ENCODE measurements around the gene SSR4. TPM values are rescaled to one million over a fixed set of nuclear protein-coding genes. Genes with fewer than 3 reads are reported as not detected.
"Not testable (repeated sequence)": the region's sequence is repeated elsewhere in the genome, so short reads cannot be mapped to it uniquely, and the experiment has no call there.

Gene SSR4
- total RNA-seq, 1 experiment from 2014 or later: 201 TPM

DNA sequence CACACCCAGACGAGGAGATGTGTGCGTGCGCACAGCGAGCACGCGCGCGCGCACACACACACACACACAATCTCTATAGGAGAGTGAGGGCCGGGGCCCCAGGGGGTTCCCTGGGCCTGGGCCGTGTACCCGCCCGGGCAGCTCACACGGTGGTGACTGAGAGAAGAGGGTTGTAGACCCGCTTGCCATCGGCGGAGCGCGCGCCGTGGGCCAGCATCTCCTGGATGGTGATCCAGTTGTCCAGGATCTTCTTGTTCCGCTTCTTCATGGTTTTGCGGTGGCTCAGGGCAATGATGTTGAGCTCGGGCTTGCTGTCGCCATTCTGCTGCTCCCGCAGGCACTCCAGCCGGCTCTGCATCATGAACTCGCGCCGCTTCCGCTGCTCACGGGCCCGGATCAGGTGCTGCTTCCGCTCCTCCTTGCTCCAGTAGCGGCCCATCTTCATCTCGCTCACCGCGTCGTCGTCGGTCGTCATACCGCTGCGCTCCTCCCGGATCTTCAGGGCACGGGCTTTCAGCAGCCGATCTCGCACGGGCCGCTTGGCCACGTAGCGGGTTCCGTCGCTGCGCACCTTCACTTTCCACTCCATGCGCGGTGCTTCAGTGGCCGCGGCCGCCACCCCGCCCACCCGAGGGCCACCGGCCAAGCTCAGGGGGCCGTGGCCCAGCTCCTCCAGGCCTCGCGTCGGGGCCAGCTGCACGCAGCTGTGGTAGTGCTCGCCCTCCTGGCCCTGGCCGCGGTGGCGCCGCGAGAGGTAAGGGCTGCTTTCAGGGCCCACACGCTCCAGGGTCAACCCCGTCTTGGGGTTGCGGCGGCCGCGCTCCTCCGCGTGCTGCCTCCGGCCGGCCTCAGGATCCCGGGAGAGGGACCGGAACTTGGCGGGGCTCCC, 9.0 kb downstream of the SSR4 start:
- DNase-seq (ENCODE audit: low read depth): no peak

DNA sequence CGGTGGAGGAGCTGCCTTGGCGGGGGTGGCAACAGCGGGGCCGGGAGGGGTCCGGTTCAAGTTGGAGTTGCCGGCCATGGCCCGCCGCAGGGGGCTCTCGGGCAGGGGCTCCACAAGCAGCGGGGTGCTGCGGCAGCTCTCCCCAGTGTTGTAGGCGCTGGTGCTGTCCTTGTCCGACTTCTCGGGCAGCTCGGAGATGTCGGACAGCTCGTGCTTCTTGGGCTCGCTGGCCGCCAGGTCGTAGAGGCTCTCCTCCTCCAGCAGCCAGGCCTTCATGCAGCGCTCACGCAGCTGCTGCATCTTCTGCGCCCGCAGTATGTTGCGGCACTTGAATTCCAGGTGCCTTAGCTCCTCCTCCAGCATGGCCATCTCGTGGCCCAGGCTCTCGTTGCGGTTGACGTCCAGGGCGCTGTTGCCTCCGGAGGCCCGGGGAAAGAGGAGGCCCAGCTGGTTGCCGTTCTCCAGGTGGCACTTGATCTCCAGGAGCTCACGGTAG, 9.7 kb downstream of the SSR4 start:
- DNase-seq (ENCODE audit: low read depth): no peak

DNA sequence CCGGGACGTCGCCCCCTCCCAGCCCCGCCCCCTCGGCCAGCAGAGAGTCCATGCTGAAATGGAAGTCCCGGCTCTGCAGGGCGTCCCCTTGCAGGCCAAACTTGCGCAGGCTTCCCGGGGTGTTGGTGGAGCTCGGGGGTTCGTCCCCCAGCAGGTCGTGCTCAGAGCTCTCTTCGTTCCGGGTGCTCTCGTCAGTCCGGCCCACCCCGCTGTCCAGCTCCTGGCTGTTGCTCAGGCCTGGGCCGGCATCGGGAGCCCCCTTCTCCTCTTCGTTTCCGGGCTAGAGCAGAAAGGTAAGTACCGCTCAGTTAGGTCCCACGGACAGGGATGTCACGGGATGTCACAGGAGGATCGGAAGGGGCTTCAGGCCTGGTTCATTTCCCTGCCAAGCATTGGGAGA, 10.2 kb downstream of the SSR4 start:
- DNase-seq (ENCODE audit: low read depth): no peak

- no peak for DNase-seq (ENCODE audit: low read depth)
These were observed 11.0 kb downstream of the SSR4 start for GRCh38 chrX:153805436-153805835.

DNA sequence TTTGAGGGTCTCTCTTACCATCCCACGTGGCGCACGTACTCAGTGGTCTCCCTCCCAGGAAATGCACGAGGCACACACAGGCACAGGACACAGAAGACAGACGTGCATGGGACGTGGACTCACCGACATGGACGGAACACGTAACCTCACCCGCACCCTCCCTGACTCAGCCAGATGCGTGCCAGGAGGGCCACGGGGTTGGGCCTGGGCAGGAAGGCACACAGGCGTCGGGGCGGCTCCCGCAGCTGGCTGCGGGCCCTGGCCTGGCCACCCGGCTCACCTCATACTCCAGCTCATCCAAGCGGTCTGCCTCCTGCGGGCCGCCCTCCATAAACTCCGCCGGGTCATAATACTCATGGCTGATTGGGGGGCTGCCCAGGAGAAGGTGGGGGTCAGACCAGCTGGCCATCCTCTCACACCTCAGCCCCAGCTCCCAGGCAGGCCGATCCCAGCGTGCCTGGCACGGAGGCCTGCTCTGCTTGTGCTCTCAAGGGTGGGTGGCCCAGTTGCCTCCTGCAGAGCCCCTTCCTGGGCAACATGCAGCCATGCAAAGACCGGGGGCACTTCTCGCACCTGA, 12.6 kb downstream of the SSR4 start:
- DNase-seq (ENCODE audit: low read depth): no peak

GRCh38 chrX:153807976-153808375, 13.5 kb downstream of the SSR4 start:
- DNase-seq (ENCODE audit: low read depth): no peak

GRCh38 chrX:153812220-153812619, 17.8 kb downstream of the SSR4 start:
- DNase-seq (ENCODE audit: low read depth): no peak

- no peak for DNase-seq (ENCODE audit: low read depth)
These were observed 18.7 kb downstream of the SSR4 start for GRCh38 chrX:153813161-153813560.

DNA sequence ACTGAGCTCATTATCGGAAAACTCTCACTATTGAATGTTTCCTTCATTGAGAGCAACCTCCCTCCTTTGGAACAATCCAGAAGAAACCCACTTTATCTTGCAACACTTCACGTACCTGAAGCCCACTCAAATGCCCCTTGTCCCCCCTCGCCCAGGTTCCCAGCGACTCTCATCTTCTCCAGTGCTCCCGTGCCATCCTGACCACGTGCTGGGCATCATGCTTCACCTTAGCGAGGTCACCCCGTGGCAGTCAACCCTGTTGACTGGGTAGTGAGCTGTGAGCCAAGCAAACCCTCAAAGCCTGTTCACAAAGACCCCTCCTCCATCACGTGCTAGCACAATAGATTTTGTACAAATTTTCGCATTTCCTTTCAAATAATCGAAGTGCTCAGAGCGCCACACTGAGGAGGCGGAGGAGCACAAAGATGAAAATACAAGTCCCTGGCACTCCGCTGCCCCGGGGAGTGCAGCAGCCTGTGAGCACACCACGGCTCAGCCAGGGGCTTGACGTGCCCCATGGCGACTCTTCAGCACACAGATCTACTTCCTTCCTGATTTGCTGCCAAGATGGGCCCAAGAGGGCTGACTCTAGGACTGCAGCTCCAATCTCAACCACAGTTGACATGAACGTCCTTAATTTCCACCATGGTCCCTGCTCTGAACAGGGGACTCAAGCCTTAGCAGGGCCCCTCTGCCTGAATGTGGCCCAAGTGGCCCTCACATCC, 20.3 kb downstream of the SSR4 start:
- no peak for DNase-seq (ENCODE audit: low read depth)

DNA sequence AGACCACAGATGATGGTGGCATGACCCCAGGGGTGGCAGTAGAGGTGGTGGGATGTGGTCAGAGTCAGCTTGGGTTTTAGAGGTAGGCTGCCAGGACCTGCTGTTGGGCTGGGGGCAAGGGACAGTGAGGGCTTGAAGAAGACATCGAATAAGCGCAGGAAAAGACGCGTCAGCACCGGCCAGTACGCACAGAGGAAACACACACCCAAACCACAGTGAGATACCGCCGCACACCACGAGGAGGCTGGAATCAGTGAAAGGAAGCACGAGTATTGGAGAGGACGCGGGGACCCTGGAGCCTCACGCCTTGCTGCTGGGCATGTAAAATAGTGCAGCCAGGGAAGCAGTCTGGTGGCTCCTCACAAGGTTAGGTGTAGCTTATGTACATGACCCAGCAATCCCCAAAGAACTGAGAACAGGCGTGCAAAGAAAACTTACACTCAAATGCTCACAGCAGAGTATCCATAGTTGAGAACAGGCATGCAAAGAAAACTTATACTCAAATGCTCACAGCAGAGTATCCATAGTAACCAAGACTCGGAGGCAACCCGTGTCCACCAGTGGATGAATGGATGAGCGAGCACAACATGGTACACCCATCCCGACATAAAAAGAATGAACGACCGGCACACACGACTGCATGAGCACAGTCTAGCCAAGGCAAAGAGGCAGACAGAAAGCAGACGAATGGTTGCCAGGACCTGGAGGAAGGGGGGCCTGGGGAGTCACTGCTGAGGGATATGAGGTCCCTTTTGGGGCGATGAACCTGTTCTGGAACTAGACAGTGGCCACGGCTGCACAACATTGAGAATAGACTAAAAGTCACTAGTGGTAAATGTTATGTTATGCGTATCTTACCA, 22.6 kb downstream of the SSR4 start:
- DNase-seq (ENCODE audit: low read depth): no peak

GRCh38 chrX:153818064-153818463, 23.6 kb downstream of the SSR4 start:
- DNase-seq (ENCODE audit: low read depth): not testable (repeated sequence)

GRCh38 chrX:153818571-153819383, 24.3 kb downstream of the SSR4 start:
- DNase-seq (ENCODE audit: low read depth): no peak

GRCh38 chrX:153819384-153820040, 25.0 kb downstream of the SSR4 start:
- DNase-seq (ENCODE audit: low read depth): no peak

- no peak for DNase-seq (ENCODE audit: low read depth)
These were observed 26.1 kb downstream of the SSR4 start for GRCh38 chrX:153820601-153821000.

GRCh38 chrX:153821066-153821465, 26.6 kb downstream of the SSR4 start:
- DNase-seq (ENCODE audit: low read depth): no peak

DNA sequence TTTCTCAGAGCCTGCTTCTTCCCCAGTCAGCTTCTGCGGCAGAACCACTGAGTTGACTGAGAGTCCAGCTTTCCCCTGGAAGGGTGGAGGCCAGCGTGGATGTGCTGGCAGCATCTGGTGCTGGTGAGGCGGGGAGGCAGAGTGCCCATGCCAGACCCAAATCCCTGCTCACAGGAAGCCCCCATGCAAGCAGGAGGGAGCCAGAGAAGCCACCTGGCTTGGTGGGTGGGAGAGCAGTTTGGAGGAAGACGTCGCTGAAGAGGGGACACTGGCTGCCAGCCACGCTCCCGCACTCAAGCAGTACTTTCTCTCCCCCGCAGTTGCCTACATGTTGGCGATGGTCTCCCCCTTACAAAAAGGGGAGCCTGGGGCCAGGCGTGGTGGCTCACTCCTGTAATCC, 29.9 kb downstream of the SSR4 start:
- DNase-seq (ENCODE audit: low read depth): no peak

GRCh38 chrX:153825042-153825441, 30.6 kb downstream of the SSR4 start:
- no peak for DNase-seq (ENCODE audit: low read depth)

GRCh38 chrX:153827016-153827415, 32.5 kb downstream of the SSR4 start:
- no peak for DNase-seq (ENCODE audit: low read depth)

- no peak for DNase-seq (ENCODE audit: low read depth)
These were observed 33.4 kb downstream of the SSR4 start for GRCh38 chrX:153827903-153828302.

GRCh38 chrX:153828308-153828707, 33.8 kb downstream of the SSR4 start:
- no peak for DNase-seq (ENCODE audit: low read depth)
